ENCODE data around the gene PCBP2. TPM values are rescaled to one million over a fixed set of nuclear protein-coding genes. Genes with fewer than 3 reads are reported as not detected.

PCBP2 gene
- total RNA-seq, 1 experiment from 2014 or later: 856 TPM

DNA sequence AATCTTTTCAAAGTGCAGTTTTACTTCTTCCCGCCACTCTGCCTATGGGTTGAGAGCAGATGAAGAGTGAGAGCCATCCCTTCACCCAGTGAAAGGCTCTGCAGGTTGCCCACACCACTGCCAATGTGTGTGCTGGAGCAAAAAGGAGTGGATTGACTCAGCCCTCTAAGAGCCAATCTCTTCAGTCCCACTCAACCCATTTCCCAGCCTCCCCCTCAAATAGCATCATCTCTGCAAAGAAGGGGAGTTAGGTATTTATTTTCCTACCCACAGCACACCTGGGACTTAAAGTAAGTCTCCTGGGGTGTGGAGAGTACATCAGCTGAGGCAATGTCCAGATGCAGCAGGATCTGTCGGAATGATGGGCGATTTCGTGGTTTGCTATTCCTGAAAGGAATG, 32.1 kb downstream of the PCBP2 start (continued):
- TF ChIP-seq, protein P1, sequence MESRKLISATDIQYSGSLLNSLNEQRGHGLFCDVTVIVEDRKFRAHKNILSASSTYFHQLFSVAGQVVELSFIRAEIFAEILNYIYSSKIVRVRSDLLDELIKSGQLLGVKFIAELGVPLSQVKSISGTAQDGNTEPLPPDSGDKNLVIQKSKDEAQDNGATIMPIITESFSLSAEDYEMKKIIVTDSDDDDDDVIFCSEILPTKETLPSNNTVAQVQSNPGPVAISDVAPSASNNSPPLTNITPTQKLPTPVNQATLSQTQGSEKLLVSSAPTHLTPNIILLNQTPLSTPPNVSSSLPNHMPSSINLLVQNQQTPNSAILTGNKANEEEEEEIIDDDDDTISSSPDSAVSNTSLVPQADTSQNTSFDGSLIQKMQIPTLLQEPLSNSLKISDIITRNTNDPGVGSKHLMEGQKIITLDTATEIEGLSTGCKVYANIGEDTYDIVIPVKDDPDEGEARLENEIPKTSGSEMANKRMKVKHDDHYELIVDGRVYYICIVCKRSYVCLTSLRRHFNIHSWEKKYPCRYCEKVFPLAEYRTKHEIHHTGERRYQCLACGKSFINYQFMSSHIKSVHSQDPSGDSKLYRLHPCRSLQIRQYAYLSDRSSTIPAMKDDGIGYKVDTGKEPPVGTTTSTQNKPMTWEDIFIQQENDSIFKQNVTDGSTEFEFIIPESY (IDR thresholded peaks at IDR 0.05; ENCODE audit: extremely low read depth, insufficient replicate concordance, low read length): no peak
- no peak for TF ChIP-seq ELF1 (IDR thresholded peaks at IDR 0.05; ENCODE audit: borderline replicate concordance, low read depth)
- no peak for TF ChIP-seq POLR2A (IDR thresholded peaks at IDR 0.05; ENCODE audit: borderline replicate concordance, extremely low read depth, insufficient read depth, insufficient read length)
- no peak for TF ChIP-seq TCF7L2 (IDR thresholded peaks at IDR 0.05; ENCODE audit: borderline replicate concordance, extremely low read depth, insufficient read depth, insufficient read length)
- TF ChIP-seq EZH2 (IDR thresholded peaks at IDR 0.05): no peak
- no peak for TF ChIP-seq POLR2AphosphoS5 (IDR thresholded peaks at IDR 0.05; ENCODE audit: low read depth, low read length)
- TF ChIP-seq SP1 (IDR thresholded peaks at IDR 0.05; ENCODE audit: low read depth): no peak
- TF ChIP-seq, protein P2, sequence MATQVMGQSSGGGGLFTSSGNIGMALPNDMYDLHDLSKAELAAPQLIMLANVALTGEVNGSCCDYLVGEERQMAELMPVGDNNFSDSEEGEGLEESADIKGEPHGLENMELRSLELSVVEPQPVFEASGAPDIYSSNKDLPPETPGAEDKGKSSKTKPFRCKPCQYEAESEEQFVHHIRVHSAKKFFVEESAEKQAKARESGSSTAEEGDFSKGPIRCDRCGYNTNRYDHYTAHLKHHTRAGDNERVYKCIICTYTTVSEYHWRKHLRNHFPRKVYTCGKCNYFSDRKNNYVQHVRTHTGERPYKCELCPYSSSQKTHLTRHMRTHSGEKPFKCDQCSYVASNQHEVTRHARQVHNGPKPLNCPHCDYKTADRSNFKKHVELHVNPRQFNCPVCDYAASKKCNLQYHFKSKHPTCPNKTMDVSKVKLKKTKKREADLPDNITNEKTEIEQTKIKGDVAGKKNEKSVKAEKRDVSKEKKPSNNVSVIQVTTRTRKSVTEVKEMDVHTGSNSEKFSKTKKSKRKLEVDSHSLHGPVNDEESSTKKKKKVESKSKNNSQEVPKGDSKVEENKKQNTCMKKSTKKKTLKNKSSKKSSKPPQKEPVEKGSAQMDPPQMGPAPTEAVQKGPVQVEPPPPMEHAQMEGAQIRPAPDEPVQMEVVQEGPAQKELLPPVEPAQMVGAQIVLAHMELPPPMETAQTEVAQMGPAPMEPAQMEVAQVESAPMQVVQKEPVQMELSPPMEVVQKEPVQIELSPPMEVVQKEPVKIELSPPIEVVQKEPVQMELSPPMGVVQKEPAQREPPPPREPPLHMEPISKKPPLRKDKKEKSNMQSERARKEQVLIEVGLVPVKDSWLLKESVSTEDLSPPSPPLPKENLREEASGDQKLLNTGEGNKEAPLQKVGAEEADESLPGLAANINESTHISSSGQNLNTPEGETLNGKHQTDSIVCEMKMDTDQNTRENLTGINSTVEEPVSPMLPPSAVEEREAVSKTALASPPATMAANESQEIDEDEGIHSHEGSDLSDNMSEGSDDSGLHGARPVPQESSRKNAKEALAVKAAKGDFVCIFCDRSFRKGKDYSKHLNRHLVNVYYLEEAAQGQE (IDR thresholded peaks at IDR 0.05; ENCODE audit: low read depth): no peak
